ENCODE data around the gene SYT7.

Gene SYT7

GRCh38 chr11:61571337-61571736, 9.5 kb downstream of the SYT7 start:
- Histone ChIP-seq H3K79me1 (ENCODE audit: low read length) (no peaks in the 10 kb centered on the region), H3K36me3 (ENCODE audit: control insufficient read depth in 1 of 2, insufficient read depth in 2 of 2, low read length in 2 of 2) (no peaks in the 10 kb centered on the region), H3K27ac (ENCODE audit: low read depth, low read length) (no peak overlapping the region), H3K14ac (ENCODE audit: low read length) (no peak overlapping the region), H3K23ac (ENCODE audit: low read length) (no peak overlapping the region), H2AFZ (ENCODE audit: insufficient read depth, low read length, poor library complexity) (no peak overlapping the region), H2BK5ac (ENCODE audit: low read depth, low read length, poor library complexity) (no peak overlapping the region), H3K4me3 (ENCODE audit: low read depth, low read length) (no peak overlapping the region), H2BK120ac (ENCODE audit: insufficient read depth, low read length, poor library complexity) (no peak overlapping the region), H2BK12ac (ENCODE audit: low read length) (no peak overlapping the region), H3K79me2 (ENCODE audit: control insufficient read depth, insufficient read depth, low read length, poor library complexity) (no peaks in the 10 kb centered on the region), H4K91ac (ENCODE audit: low read depth, low read length) (no peak overlapping the region), H3K4me1 (ENCODE audit: control insufficient read depth in 1 of 2, insufficient read depth in 2 of 2, low read length in 2 of 2) (peaks cover 4 to 5% of the 10 kb centered on the region in 2 experiments), H4K12ac (ENCODE audit: low read depth, low read length) (no peak overlapping the region), H3K27me3 (ENCODE audit: insufficient read depth, low read length) (no peaks in the 10 kb centered on the region), H4K8ac (ENCODE audit: low read depth, low read length) (no peak overlapping the region), H3K4me2 (ENCODE audit: low read length) (no peak overlapping the region), H3K4ac (ENCODE audit: low read depth, low read length) (no peak overlapping the region), H2AK5ac (ENCODE audit: low read length) (no peak overlapping the region), H3K9ac (ENCODE audit: low read length) (no peak overlapping the region), H3K18ac (ENCODE audit: low read length) (no peak overlapping the region), H3K9me3 (ENCODE audit: insufficient read depth, low read depth, low read length) (no peaks in the 10 kb centered on the region)
- DNase-seq = no peak
- WGBS (ENCODE audit: extremely low coverage, insufficient coverage, insufficient read length) = no CpG with 5 or more reads among the region's 9 CpGs

- no peak overlapping the region for H3K18ac ChIP-seq (ENCODE audit: low read length)
- no CpG with 5 or more reads among the region's 10 CpGs for WGBS (ENCODE audit: extremely low coverage, insufficient coverage, insufficient read length)
- no peak overlapping the region for H3K14ac ChIP-seq (ENCODE audit: low read length)
- DNase-seq = no peak
- H2BK5ac ChIP-seq (ENCODE audit: low read depth, low read length, poor library complexity) = no peak overlapping the region
- peaks cover 4 to 5% of the 10 kb centered on the region in 2 experiments for H3K4me1 ChIP-seq (ENCODE audit: control insufficient read depth in 1 of 2, insufficient read depth in 2 of 2, low read length in 2 of 2)
- no peak overlapping the region for H2AFZ ChIP-seq (ENCODE audit: insufficient read depth, low read length, poor library complexity)
- H3K9me3 ChIP-seq (ENCODE audit: insufficient read depth, low read depth, low read length) = no peaks in the 10 kb centered on the region
- H4K12ac ChIP-seq (ENCODE audit: low read depth, low read length) = no peak overlapping the region
- no peak overlapping the region for H3K9ac ChIP-seq (ENCODE audit: low read length)
- no peaks in the 10 kb centered on the region for H3K27me3 ChIP-seq (ENCODE audit: insufficient read depth, low read length)
- H3K79me1 ChIP-seq (ENCODE audit: low read length) = no peaks in the 10 kb centered on the region
- no peaks in the 10 kb centered on the region for H3K36me3 ChIP-seq (ENCODE audit: control insufficient read depth in 1 of 2, insufficient read depth in 2 of 2, low read length in 2 of 2)
- no peak overlapping the region for H3K4me3 ChIP-seq (ENCODE audit: low read depth, low read length)
- H2BK120ac ChIP-seq (ENCODE audit: insufficient read depth, low read length, poor library complexity) = no peak overlapping the region
- no peak overlapping the region for H4K8ac ChIP-seq (ENCODE audit: low read depth, low read length)
- H4K91ac ChIP-seq (ENCODE audit: low read depth, low read length) = no peak overlapping the region
- no peak overlapping the region for H2AK5ac ChIP-seq (ENCODE audit: low read length)
- no peak overlapping the region for H3K23ac ChIP-seq (ENCODE audit: low read length)
- H3K27ac ChIP-seq (ENCODE audit: low read depth, low read length) = no peak overlapping the region
- H3K79me2 ChIP-seq (ENCODE audit: control insufficient read depth, insufficient read depth, low read length, poor library complexity) = no peaks in the 10 kb centered on the region
- no peak overlapping the region for H2BK12ac ChIP-seq (ENCODE audit: low read length)
- H3K4me2 ChIP-seq (ENCODE audit: low read length) = no peak overlapping the region
- no peak overlapping the region for H3K4ac ChIP-seq (ENCODE audit: low read depth, low read length)
Measured at GRCh38 chr11:61569701-61570100, 11.2 kb downstream of the SYT7 start.

GRCh38 chr11:61569018-61569417, 11.9 kb downstream of the SYT7 start:
- Histone ChIP-seq H4K8ac (ENCODE audit: low read depth, low read length) (no peak overlapping the region), H3K9me3 (ENCODE audit: insufficient read depth, low read depth, low read length) (no peaks in the 10 kb centered on the region), H4K91ac (ENCODE audit: low read depth, low read length) (no peak overlapping the region), H3K4ac (ENCODE audit: low read depth, low read length) (no peak overlapping the region), H3K23ac (ENCODE audit: low read length) (no peak overlapping the region), H3K36me3 (ENCODE audit: control insufficient read depth in 1 of 2, insufficient read depth in 2 of 2, low read length in 2 of 2) (no peaks in the 10 kb centered on the region), H2AK5ac (ENCODE audit: low read length) (no peak overlapping the region), H2AFZ (ENCODE audit: insufficient read depth, low read length, poor library complexity) (no peak overlapping the region), H3K79me1 (ENCODE audit: low read length) (no peaks in the 10 kb centered on the region), H3K14ac (ENCODE audit: low read length) (no peak overlapping the region), H2BK5ac (ENCODE audit: low read depth, low read length, poor library complexity) (no peak overlapping the region), H3K9ac (ENCODE audit: low read length) (no peak overlapping the region), H4K12ac (ENCODE audit: low read depth, low read length) (no peak overlapping the region), H3K4me3 (ENCODE audit: low read depth, low read length) (no peak overlapping the region), H3K79me2 (ENCODE audit: control insufficient read depth, insufficient read depth, low read length, poor library complexity) (no peaks in the 10 kb centered on the region), H3K18ac (ENCODE audit: low read length) (no peak overlapping the region), H2BK120ac (ENCODE audit: insufficient read depth, low read length, poor library complexity) (no peak overlapping the region), H3K4me2 (ENCODE audit: low read length) (no peak overlapping the region), H2BK12ac (ENCODE audit: low read length) (no peak overlapping the region), H3K27me3 (ENCODE audit: insufficient read depth, low read length) (no peaks in the 10 kb centered on the region), H3K27ac (ENCODE audit: low read depth, low read length) (no peak overlapping the region), H3K4me1 (ENCODE audit: control insufficient read depth in 1 of 2, insufficient read depth in 2 of 2, low read length in 2 of 2) (peaks cover 4 to 5% of the 10 kb centered on the region in 2 experiments)
- no CpG with 5 or more reads among the region's 3 CpGs for WGBS (ENCODE audit: extremely low coverage, insufficient coverage, insufficient read length)
- DNase-seq = no peak

- H3K79me2 ChIP-seq (ENCODE audit: control insufficient read depth, insufficient read depth, low read length, poor library complexity) = no peaks in the 10 kb centered on the region
- no peak overlapping the region for H3K23ac ChIP-seq (ENCODE audit: low read length)
- no peaks in the 10 kb centered on the region for H3K79me1 ChIP-seq (ENCODE audit: low read length)
- no peak overlapping the region for H4K8ac ChIP-seq (ENCODE audit: low read depth, low read length)
- H2BK120ac ChIP-seq (ENCODE audit: insufficient read depth, low read length, poor library complexity) = no peak overlapping the region
- H3K27ac ChIP-seq (ENCODE audit: low read depth, low read length) = no peak overlapping the region
- peak overlapping the region; percentile 73 for H3K4me2 ChIP-seq (ENCODE audit: low read length)
- no peak overlapping the region for H4K91ac ChIP-seq (ENCODE audit: low read depth, low read length)
- no peak overlapping the region for H3K14ac ChIP-seq (ENCODE audit: low read length)
- H4K12ac ChIP-seq (ENCODE audit: low read depth, low read length) = no peak overlapping the region
- H2AK5ac ChIP-seq (ENCODE audit: low read length) = no peak overlapping the region
- no peak overlapping the region for H2BK12ac ChIP-seq (ENCODE audit: low read length)
- no peak overlapping the region for H3K9ac ChIP-seq (ENCODE audit: low read length)
- no peak overlapping the region for H3K4ac ChIP-seq (ENCODE audit: low read depth, low read length)
- no peak overlapping the region for H3K4me3 ChIP-seq (ENCODE audit: low read depth, low read length)
- H3K9me3 ChIP-seq (ENCODE audit: insufficient read depth, low read depth, low read length) = no peaks in the 10 kb centered on the region
- peak overlapping the region; percentile 13 for H2AFZ ChIP-seq (ENCODE audit: insufficient read depth, low read length, poor library complexity)
- no CpG with 5 or more reads among the region's 46 CpGs for WGBS (ENCODE audit: extremely low coverage, insufficient coverage, insufficient read length)
- peaks cover 4 to 5% of the 10 kb centered on the region in 2 experiments for H3K4me1 ChIP-seq (ENCODE audit: control insufficient read depth in 1 of 2, insufficient read depth in 2 of 2, low read length in 2 of 2)
- peak overlapping the region; percentile 42 for H3K18ac ChIP-seq (ENCODE audit: low read length)
- DNase-seq = peak; percentile 74 to 91
- no peaks in the 10 kb centered on the region for H3K36me3 ChIP-seq (ENCODE audit: control insufficient read depth in 1 of 2, insufficient read depth in 2 of 2, low read length in 2 of 2)
- H2BK5ac ChIP-seq (ENCODE audit: low read depth, low read length, poor library complexity) = no peak overlapping the region
- H3K27me3 ChIP-seq (ENCODE audit: insufficient read depth, low read length) = no peaks in the 10 kb centered on the region
Measured at GRCh38 chr11:61567286-61568061, 13.4 kb downstream of the SYT7 start.

Measured in trophoblast cell (in vitro differentiated cells and primary cell).